ENCODE measurements around the gene KIF7.
A peak's percentile ranks its signal among the peaks of the same experiment; 100 is the strongest.

The KIF7 gene

GRCh38 chr15:89668171-89668570 lies 12.9 kb upstream of the KIF7 start:
- no peak for DNase-seq

GRCh38 chr15:89667706-89667960 lies 12.4 kb upstream of the KIF7 start:
- no peak for DNase-seq

GRCh38 chr15:89666858-89667705 lies 11.8 kb upstream of the KIF7 start:
- no peak for DNase-seq

DNA sequence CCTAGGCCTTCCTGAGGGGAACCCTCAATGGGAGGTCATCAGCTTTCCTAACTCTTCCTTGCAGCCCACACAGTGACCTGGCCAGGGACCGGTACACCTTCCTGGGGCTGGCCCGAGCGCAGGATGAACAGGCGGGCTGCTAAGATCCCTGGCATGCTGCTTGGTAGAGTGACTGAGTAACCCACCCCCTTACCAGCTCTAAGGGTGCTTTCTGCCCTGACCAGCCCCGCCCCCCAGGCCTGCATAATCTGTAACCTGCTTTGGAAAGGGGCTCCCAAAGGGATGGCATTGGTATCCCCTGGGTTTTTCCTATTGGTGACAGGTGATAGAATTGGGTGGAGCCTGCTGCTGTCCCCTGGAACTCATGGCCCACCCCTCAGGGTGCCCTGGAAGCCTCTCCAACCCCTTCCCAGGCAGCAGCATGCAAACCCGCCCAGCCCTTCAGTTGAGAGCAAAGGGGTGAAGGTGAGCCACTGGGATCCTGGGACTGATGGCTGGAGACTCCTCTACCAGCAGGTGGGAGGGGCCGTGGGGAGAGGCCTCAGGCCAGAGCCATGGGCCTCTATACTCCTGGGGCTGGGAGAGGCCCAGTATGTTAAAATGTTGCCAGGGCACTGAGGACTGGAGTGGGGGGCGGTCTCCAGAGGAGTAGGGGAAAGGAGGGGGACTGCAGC lies 11.1 kb upstream of the KIF7 start:
- no peak for DNase-seq

- no peak for DNase-seq
These were observed 10.3 kb upstream of the KIF7 start for GRCh38 chr15:89665449-89666181.

- DNase-seq, result no peak
These were observed 9.4 kb upstream of the KIF7 start for GRCh38 chr15:89664441-89665350.

- DNase-seq, result no peak
These were observed 7.8 kb upstream of the KIF7 start for GRCh38 chr15:89662893-89663626.

DNA sequence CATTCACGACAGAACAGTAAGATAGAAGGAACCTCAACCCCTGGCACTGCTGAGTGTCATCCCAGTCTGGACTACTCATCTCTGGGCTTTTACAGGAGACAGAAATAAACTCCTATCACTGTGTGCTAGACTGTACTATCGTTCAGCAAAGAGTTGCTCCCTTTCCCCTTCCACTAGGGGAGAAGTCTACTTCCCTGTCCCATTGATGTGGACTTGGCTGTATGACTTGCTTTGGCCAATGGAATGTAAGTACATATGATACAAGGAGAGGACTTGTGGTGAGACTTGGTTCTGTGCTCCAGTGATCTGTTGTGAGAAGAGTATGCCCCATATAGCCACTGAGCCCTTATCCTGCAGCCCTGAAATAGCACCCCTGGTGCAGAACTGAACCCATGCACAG lies 5.3 kb upstream of the KIF7 start:
- DNase-seq, result no peak

GRCh38 chr15:89659295-89659694 lies 4.0 kb upstream of the KIF7 start:
- no peak for DNase-seq

GRCh38 chr15:89657686-89658200 lies 2.5 kb upstream of the KIF7 start:
- no peak for DNase-seq

GRCh38 chr15:89656116-89656815 lies 999 bp upstream of the KIF7 start:
- DNase-seq, result no peak

DNA sequence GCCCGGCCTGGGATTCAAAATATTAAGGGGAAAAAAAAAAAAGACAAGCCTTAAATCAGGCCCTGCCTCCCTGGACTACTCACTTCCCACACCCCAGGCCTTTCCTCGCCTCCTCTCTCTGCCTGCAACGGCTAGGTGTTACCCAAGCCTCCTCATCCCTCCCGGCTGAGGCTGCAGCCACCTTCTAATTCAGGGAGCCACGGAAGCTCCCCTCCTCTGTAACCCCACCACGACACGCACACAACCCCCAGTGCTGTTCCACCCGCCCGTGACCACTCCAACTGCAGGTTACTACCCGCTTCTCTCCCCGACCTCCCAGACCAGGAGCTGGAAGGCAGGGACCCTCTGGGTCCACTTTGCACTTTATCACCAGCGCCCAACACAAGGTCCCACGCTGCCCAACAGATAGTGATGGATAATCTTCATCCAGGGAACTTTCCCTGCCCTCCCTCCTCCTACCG lies 936 bp downstream of the KIF7 start:
- no peak for DNase-seq

- DNase-seq, result no peak
These were observed 1.7 kb downstream of the KIF7 start for GRCh38 chr15:89653578-89653977.

GRCh38 chr15:89652666-89653065 lies 2.6 kb downstream of the KIF7 start:
- no peak for DNase-seq

DNA sequence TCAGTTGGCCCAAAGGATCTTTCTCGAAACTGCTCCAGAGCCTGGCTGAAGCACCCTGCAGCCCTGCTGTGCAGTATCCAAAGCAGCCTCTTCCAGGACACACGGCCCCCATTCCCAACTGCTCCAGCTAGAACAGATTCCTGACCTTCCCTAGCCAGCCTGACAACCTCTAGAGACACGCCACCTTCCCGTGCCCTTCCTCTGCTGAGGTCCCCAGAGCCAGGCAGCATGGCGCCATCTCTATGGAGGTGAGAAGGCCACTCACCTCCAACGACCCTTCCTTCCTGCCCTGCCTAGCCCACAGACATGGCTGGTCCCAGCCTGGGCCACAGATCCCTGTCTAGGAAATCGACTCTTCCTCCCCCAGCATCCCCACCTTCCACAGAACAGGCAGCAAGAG lies 3.1 kb downstream of the KIF7 start:
- DNase-seq, result no peak

DNA sequence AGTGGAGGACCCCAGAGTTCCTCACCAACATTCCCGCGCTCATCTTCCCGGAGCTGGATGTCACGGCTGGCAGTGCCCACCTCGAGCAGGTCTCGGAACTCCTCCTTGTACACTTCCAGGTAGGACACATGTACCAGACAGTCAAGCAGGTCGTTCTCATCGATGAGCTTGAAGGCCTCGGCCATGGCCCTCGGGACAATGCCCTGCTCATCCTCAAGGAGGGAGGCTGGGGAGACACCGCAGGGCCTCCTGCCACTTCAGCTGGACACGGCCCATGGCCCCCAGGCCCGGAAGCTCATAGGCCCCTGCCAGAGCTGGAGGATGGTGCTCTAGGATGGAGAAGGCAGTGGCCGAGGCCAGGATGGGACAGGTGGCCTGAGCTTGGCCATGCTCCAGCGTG lies 5.6 kb downstream of the KIF7 start:
- DNase-seq, result no peak

- DNase-seq, result no peak
These were observed 6.1 kb downstream of the KIF7 start for GRCh38 chr15:89649013-89649625.

DNA sequence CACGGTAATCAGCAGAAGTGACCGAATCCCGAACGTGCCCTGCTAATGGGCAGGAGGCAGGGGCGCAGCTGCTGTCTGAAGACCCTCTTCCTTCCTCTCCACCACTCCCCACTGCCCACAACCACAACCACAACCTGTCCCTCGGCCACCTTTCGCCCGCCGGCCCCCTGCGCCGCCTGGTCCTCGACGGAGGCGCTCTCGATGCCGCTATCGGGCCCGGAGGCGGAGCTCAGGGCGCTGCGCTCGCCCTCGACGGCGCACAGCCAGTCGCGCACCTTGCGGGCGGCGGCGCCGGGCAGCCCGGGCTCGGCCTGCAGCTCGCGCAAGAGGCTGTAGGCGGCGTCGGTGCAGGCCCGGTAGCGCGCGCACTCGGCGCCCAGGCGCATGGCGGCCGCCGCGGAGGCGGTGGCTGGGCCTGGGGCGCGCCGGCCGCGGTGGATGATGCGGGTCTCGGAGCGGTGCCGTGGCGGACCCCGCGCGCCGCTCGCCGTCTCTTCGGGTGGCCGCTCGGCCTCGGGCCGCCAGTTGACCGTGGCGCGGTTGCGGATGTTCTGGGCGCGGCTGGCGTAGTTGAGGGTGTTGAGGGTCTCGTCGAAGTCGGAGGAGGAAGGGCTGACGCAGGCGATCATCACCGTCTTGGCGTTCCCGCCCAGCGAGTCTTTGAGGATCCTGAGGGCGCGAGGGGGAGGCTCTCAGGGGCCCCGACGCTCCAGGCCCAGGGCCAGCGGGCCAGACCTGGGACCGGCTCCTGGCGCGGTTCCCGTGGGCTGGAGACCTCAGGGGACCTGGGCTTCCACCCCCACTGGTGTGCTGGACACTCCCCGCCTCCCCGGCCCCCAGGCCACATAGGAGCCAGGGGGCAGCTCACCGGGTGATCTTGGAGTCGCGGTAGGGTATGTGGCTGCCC lies 6.9 kb downstream of the KIF7 start:
- DNase-seq, result no peak

GRCh38 chr15:89647191-89647851 lies 7.9 kb downstream of the KIF7 start:
- DNase-seq, result peak; percentile 36
